Medulla oblongata (tissue), 1 donor: ENCODE data around the gene ETHE1.
"Not testable (repeated sequence)": the region's sequence is repeated elsewhere in the genome, so short reads cannot be mapped to it uniquely, and the experiment has no call there.

Source experiments
- DNase-seq: peaks from one replicate; pipeline ENCODE4 v3.0.0-alpha.2; 2015; ENCODE audit errors: extremely low spot score

ETHE1 gene

GRCh38 chr19:43524922-43525835 is 1.8 kb downstream of the ETHE1 start:
- peak; percentile 58 for DNase-seq

GRCh38 chr19:43523696-43524095 is 3.3 kb downstream of the ETHE1 start:
- not testable (repeated sequence) for DNase-seq

- DNase-seq: no peak
Observed at GRCh38 chr19:43522929-43523328, 4.1 kb downstream of the ETHE1 start.

GRCh38 chr19:43519436-43520088 is 7.4 kb downstream of the ETHE1 start:
- DNase-seq: peak; percentile 90

GRCh38 chr19:43518051-43518450 is 8.9 kb downstream of the ETHE1 start:
- DNase-seq: no peak

- DNase-seq: not testable (repeated sequence)
Observed at GRCh38 chr19:43512399-43512798, 14.6 kb downstream of the ETHE1 start.

- DNase-seq: no peak
Observed at GRCh38 chr19:43511324-43511723, 15.7 kb downstream of the ETHE1 start.

GRCh38 chr19:43510713-43511112 is 16.3 kb downstream of the ETHE1 start:
- DNase-seq: no peak

- DNase-seq: no peak
Observed at GRCh38 chr19:43507880-43508279, 19.1 kb downstream of the ETHE1 start.

- no peak for DNase-seq
Observed at GRCh38 chr19:43506629-43507028, 20.4 kb downstream of the ETHE1 start.

- DNase-seq: no peak
Observed at GRCh38 chr19:43505941-43506340, 21.1 kb downstream of the ETHE1 start.

GRCh38 chr19:43505186-43505456 is 21.9 kb downstream of the ETHE1 start:
- no peak for DNase-seq

GRCh38 chr19:43504426-43505185 is 22.4 kb downstream of the ETHE1 start, which contains the start of gene PHLDB3:
Gene PHLDB3 (minus strand): TSS chr19:43504746. CDS start chr19:43504118, 628 bp downstream.
- DNase-seq: peak; percentile 10

- peak; percentile 98 for DNase-seq
Observed at GRCh38 chr19:43503501-43504425, 23.2 kb downstream of the ETHE1 start.

- DNase-seq: no peak
Observed at GRCh38 chr19:43502419-43502976, 24.5 kb downstream of the ETHE1 start.

- DNase-seq: no peak
Observed at GRCh38 chr19:43501661-43502418, 25.2 kb downstream of the ETHE1 start.

GRCh38 chr19:43499042-43499441 is 28.0 kb downstream of the ETHE1 start:
- DNase-seq: no peak

GRCh38 chr19:43498233-43498842 is 28.7 kb downstream of the ETHE1 start:
- no peak for DNase-seq

- DNase-seq: no peak
Observed at GRCh38 chr19:43496960-43497359, 30.0 kb downstream of the ETHE1 start.

GRCh38 chr19:43495082-43495481 is 31.9 kb downstream of the ETHE1 start:
- DNase-seq: no peak
